AG09319 (cell line): ENCODE data around the gene ITK.

Source experiments
- DNase-seq: peaks from one replicate; pipeline ENCODE4 v3.0.0-alpha.2; 2010; ENCODE audit warnings: low read depth; ENCODE audit errors: extremely low read depth
- CTCF ChIP-seq: IDR thresholded peaks from 2 replicates; pipeline ENCODE4 v1.5.1; 2011; ENCODE audit warnings: low read depth, mild to moderate bottlenecking, inconsistent platforms, low read length, moderate library complexity

ITK gene

GRCh38 chr5:157273131-157273556 lies 92.5 kb downstream of the ITK start:
- no peak for DNase-seq
- TF ChIP-seq CTCF, result no peak

GRCh38 chr5:157275403-157275802 lies 94.8 kb downstream of the ITK start:
- TF ChIP-seq CTCF, result no peak
- no peak for DNase-seq

- TF ChIP-seq CTCF, result no peak
- DNase-seq, result no peak
Observed at GRCh38 chr5:157278319-157279037, 97.8 kb downstream of the ITK start.

- DNase-seq, result no peak
- TF ChIP-seq CTCF, result no peak
Observed at GRCh38 chr5:157279605-157280239, 99.1 kb downstream of the ITK start.

- TF ChIP-seq CTCF, result no peak
Observed at GRCh38 chr5:157280927-157281326, 100.3 kb downstream of the ITK start.

GRCh38 chr5:157282150-157282549 lies 101.5 kb downstream of the ITK start:
- no peak for TF ChIP-seq CTCF

More at GRCh38 chr5:157280927-157281326, 100.3 kb downstream of the ITK start:
- DNase-seq, result peak; percentile 52

DNA sequence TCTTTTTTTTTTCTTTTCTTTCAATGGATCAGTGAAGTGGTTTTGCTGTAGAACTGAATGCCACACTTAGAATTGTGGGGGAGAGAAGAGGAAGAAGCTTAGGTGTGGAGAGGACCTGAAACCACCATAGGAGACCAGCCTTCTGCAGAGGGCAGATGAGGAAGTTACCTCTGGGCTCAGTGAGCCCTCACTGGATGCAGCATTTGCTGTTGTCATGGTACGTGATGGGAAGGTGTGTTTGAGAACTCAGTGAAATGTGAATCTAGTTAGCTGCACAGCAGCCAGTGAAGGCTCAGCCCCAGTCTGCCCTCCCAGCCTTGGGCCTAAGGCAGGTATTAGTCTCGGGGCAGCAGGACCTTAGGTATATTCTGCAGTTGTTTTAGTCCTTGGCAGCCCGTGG lies 102.8 kb downstream of the ITK start:
- DNase-seq, result no peak
- TF ChIP-seq CTCF, result no peak

More at GRCh38 chr5:157282150-157282549, 101.5 kb downstream of the ITK start:
- no peak for DNase-seq
